Natural killer cell (primary cell): ENCODE measurements around the gene LDLRAD4. TPM values are rescaled to one million over a fixed set of nuclear protein-coding genes. Genes with fewer than 3 reads are reported as not detected.

ENCODE experiments used
- ATAC-seq, 3 donors: fragments of 150-1000 bp in 2 of 3; fragments of 200-7000 bp in 1 of 3; cut with Tn5 transposase; 1 replicate in 1 of 3; 2 replicates in 2 of 3; pipeline ENCODE4 v1.10.0; 2021; ENCODE audit warnings: mild to moderate bottlenecking in 2 of 3, moderate library complexity in 2 of 3
- DNase-seq, 2 donors: peaks; one replicate each; pipeline versions ENCODE4 v3.0.0 to v3.0.0-alpha.2; 2013 to 2021; ENCODE audit warnings: mixed read lengths in 1 of 2
- H3K27ac ChIP-seq: one replicate; pipeline ENCODE4 v1.5.1; 2013; ENCODE audit warnings: mild to moderate bottlenecking, low read length
- H3K27me3 ChIP-seq: one replicate; pipeline ENCODE4 v1.6.1; 2013; ENCODE audit warnings: low read length; ENCODE audit not compliant: control insufficient read depth, insufficient read depth
- H3K36me3 ChIP-seq: one replicate; pipeline ENCODE4 v1.6.1; 2013; ENCODE audit warnings: low read length; ENCODE audit not compliant: control insufficient read depth, insufficient read depth
- H3K4me1 ChIP-seq: one replicate; pipeline ENCODE4 v1.6.1; 2013; ENCODE audit warnings: low read length; ENCODE audit not compliant: control insufficient read depth, insufficient read depth
- H3K4me3 ChIP-seq: one replicate; pipeline ENCODE4 v1.5.1; 2013; ENCODE audit warnings: low read length
- H3K9me3 ChIP-seq: one replicate; pipeline ENCODE4 v1.6.1; 2013; ENCODE audit warnings: low read length; ENCODE audit not compliant: control insufficient read depth, insufficient read depth
- H3K27ac Mint-ChIP-seq, 2 donors: one replicate each; pipeline ENCODE4 v1.8.0; 2022; ENCODE audit warnings: mild to moderate bottlenecking in 2 of 2, mixed read lengths in 2 of 2, moderate library complexity in 1 of 2
- H3K27me3 Mint-ChIP-seq, 2 donors: one replicate each; pipeline ENCODE4 v1.8.0; 2022; ENCODE audit warnings: low read depth in 2 of 2, mixed read lengths in 2 of 2
- H3K36me3 Mint-ChIP-seq: one replicate; pipeline ENCODE4 v1.8.0; 2022; ENCODE audit warnings: mixed read lengths
- H3K4me1 Mint-ChIP-seq, 2 donors: one replicate each; pipeline ENCODE4 v1.8.0; 2022; ENCODE audit warnings: mixed read lengths in 2 of 2
- H3K4me3 Mint-ChIP-seq: one replicate; pipeline ENCODE4 v1.8.0; 2022; ENCODE audit warnings: mild to moderate bottlenecking, moderate library complexity, mixed read lengths
- H3K9me3 Mint-ChIP-seq, 2 donors: one replicate each; pipeline ENCODE4 v1.8.0; 2022; ENCODE audit warnings: mixed read lengths in 2 of 2
- WGBS: methylation state at CpG from one replicate; pipeline ENCODE4 v1.1.7; 2013; ENCODE audit warnings: missing lambda C conversion rate; ENCODE audit not compliant: insufficient coverage; 5-methylcytosine and 5-hydroxymethylcytosine counted together
- intact Hi-C: fragments of 100-400 bp; cut with micrococcal nuclease; formaldehyde crosslinking; loops from one replicate; pipeline ENCODE4 v1.14.2; 2022
- total RNA-seq, 4 donors: library from RNA; stranded (reverse); fragments of 120-200 nt in 1 of 4; gene quantifications; one replicate each; pipeline versions ENCODE4 v1.2.3 to v1.2.4, GENCODE V29; 2013 to 2022
- TF ChIP-seq, protein P1 (sequence below): fragments of 200-600 bp; IDR thresholded peaks from one replicate; pipeline ENCODE4 v1.8.0; 2022; ENCODE audit warnings: antibody characterized with exemption

The LDLRAD4 gene
- total RNA-seq, 3 donors from 2014 or later (not counting 1 experiment from before 2014, with no cell fraction given): 24.0 to 36.3 (median 29.2) TPM

DNA sequence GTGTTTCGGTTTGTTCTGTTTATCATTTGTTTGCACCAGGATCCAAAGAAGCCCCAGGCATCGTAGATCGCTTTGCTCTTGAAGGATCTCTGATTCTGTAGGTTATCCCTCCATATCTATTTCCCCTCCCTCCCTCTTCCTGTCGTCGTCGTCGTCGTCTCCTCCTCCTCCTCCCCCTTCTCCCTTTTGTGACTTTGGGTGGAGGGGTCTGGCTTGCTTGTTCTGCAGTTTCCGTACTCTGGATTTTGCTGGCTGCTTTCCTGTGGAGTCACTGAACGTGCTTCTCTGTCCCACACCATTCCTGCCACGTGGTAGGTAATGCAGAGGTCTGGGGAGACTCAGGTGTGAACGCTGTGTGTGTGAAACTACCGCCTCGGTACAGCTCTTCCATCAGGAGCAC is 225.0 kb downstream of the LDLRAD4 start:
- DNase-seq: no peak
- H3K4me3 Mint-ChIP-seq: no peak overlapping the region
- Histone ChIP-seq H3K9me3 (no peaks in the 10 kb centered on the region), H3K27me3 (no peaks in the 10 kb centered on the region), H3K4me1 (no peaks in the 10 kb centered on the region), H3K36me3 (no peaks in the 10 kb centered on the region), H3K4me3 (no peak overlapping the region), H3K27ac (no peak overlapping the region)
- peaks cover 0 to 4% of the 10 kb centered on the region in 2 donors for H3K27me3 Mint-ChIP-seq
- intact Hi-C loops: no loop called here
- TF ChIP-seq, protein P1, sequence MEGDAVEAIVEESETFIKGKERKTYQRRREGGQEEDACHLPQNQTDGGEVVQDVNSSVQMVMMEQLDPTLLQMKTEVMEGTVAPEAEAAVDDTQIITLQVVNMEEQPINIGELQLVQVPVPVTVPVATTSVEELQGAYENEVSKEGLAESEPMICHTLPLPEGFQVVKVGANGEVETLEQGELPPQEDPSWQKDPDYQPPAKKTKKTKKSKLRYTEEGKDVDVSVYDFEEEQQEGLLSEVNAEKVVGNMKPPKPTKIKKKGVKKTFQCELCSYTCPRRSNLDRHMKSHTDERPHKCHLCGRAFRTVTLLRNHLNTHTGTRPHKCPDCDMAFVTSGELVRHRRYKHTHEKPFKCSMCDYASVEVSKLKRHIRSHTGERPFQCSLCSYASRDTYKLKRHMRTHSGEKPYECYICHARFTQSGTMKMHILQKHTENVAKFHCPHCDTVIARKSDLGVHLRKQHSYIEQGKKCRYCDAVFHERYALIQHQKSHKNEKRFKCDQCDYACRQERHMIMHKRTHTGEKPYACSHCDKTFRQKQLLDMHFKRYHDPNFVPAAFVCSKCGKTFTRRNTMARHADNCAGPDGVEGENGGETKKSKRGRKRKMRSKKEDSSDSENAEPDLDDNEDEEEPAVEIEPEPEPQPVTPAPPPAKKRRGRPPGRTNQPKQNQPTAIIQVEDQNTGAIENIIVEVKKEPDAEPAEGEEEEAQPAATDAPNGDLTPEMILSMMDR: no peak
- ATAC-seq: no peak
- H3K27ac Mint-ChIP-seq: no peak overlapping the region
- peaks cover 4 to 5% of the 10 kb centered on the region in 2 donors for H3K4me1 Mint-ChIP-seq
- no peaks in the 10 kb centered on the region for H3K9me3 Mint-ChIP-seq
- no peaks in the 10 kb centered on the region for H3K36me3 Mint-ChIP-seq
- 94% methylated on average over 7 of the region's 14 CpGs for WGBS

DNA sequence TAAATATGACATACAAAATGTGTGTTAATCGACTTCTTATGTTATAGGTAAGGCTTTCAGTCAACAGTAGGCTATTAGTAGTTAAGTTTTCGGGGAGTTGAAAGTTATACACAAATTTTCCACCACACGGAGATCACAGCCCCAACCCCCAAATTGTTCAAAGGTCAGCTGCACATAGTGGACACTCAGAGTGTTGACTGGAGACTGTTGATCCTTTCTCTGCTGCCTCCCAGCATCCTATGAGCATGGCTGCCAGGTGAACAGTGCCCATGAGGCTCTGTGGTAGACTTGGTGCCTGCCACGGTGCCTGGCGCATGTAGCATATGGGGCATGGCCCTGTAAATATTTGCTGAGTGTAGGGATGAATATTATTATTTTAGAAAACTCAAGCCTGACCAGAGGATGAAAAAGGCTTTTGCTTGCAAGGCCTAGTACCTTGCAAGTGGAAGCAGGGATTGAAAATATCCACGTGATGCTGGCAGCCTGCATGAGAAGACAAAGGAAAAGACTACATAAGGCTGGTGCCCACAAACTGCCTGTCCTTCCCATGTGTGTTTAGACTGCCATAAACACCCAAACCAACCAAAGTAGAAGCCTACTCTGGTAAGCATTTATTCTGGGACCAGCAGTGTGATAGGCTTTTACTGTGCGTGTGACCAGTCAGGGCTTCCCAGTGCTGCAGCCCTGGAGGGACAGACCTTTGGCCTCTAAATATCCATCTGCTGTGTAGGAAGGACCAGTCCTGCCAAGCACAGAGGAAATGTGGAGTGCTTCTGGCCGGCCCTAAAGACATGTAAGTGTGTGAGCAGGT is 226.1 kb downstream of the LDLRAD4 start:
- Histone ChIP-seq H3K4me1 (no peaks in the 10 kb centered on the region), H3K4me3 (no peak overlapping the region), H3K27ac (no peak overlapping the region), H3K36me3 (no peaks in the 10 kb centered on the region), H3K27me3 (no peaks in the 10 kb centered on the region), H3K9me3 (no peaks in the 10 kb centered on the region)
- Mint-ChIP-seq H3K4me1 (peaks cover 0 to 5% of the 10 kb centered on the region in 2 donors), H3K27ac (no peak overlapping the region), H3K36me3 (no peaks in the 10 kb centered on the region), H3K27me3 (peaks cover 0 to 4% of the 10 kb centered on the region in 2 donors), H3K9me3 (no peaks in the 10 kb centered on the region), H3K4me3 (no peak overlapping the region)
- intact Hi-C loops: no loop called here
- TF ChIP-seq, protein P1: no peak
- no peak for DNase-seq
- 89% methylated on average over 6 of the region's 8 CpGs for WGBS
- ATAC-seq: no peak

DNA sequence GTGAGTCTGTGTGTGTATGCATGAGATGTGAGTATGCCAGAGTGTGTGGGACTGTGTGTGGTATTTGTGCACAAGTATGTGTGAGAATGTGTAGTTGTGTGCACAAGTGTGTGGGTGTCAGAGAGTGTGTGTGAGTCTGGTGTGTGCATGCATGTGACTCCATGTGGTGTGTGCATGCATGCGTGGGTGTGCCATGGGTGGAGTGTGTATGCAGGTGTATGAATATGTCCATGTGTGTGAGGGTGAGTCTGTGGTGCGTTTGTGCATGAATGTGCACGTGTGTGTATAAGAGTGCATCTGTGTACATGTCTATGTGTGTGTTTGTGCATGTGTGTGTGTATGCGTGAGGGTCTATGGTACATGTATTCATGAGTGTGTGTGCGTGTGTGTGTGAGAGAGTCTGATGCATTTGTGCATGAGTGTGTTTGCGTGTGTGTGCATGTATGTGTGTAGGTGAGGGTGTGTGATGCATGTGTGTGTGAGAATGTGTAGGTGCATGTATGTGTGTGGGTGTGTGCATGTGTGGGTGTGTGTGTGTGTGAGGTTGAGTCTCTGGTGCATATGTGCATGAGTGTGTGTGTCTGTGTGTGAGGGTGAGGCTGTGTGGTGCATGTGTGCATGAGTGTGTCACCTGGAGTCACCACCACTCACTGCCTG is 226.8 kb downstream of the LDLRAD4 start:
- Histone ChIP-seq H3K9me3 (no peaks in the 10 kb centered on the region), H3K27ac (no peak overlapping the region), H3K4me3 (no peak overlapping the region), H3K4me1 (no peaks in the 10 kb centered on the region), H3K36me3 (no peaks in the 10 kb centered on the region), H3K27me3 (no peaks in the 10 kb centered on the region)
- Mint-ChIP-seq H3K4me1 (peaks cover 0 to 5% of the 10 kb centered on the region in 2 donors), H3K36me3 (no peaks in the 10 kb centered on the region), H3K27ac (no peak overlapping the region), H3K9me3 (no peaks in the 10 kb centered on the region), H3K4me3 (no peak overlapping the region), H3K27me3 (peaks cover 0 to 4% of the 10 kb centered on the region in 2 donors)
- 81% methylated on average over 6 of the region's 6 CpGs for WGBS
- TF ChIP-seq, protein P1: no peak
- ATAC-seq (peak in 1 of 3 donors; percentile 45), DNase-seq (no peak)
- intact Hi-C loops: no loop called here
